HL-60/S4 treated with phorbol 12-myristate 13-acetate at 8.2 ng/mL for 4 days and 3 days (cell line): ENCODE data around the gene RNASEH1.
"Not testable (repeated sequence)": the region's sequence is repeated elsewhere in the genome, so short reads cannot be mapped to it uniquely, and the experiment has no call there.

Experiments used
- in situ Hi-C: fragments of 300-500 bp; cut with MboI; formaldehyde crosslinking; loops from 2 replicates; pipeline ENCODE4 v1.15.0; 2022; ENCODE audit warnings: low sequenced_read_pairs

RNASEH1 gene

DNA sequence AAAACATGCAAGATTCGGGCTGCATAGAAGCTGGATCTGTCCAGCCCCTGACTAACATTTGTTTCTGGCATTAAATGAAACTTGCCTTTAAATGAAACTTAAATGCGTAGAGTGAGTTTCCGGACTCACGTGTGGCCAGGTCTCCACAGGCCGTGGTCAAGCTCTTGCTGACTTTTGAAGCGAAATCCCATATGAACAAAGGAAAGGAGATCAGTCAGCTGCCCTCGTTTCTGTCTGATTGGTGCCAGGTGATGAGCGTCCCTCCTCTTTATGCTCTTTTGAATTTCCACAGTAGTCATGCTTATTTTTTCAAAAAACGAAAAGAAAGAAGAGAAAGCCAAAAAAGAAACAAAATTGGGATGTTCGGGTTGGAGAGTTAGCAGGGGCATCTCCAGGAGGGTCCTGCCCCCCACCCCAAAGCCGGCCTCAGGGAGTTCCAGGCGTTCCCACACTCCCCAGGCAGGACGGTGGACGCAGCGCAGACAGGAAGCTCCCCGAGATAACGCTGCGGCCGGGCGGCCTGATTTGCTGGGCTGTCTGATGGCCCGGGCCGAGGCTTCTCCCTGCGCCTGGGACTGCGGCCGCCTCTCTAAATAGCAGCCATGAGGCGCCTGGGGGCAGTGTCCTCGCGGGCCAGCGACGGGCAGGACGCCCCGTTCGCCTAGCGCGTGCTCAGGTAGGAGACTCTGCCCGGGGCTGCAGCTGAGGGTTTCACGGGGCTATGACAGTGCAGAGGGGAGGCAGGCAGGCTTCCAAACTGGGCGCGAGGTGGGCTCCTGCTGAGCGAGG is 36.6 kb upstream of the RNASEH1 start, which contains the start of gene COLEC11:
COLEC11 (plus strand) TSS at position 620 of the 789 bp plus-strand sequence. CDS start 9,229 bp downstream, outside the sequence.
- in situ Hi-C loops = no loop called here

DNA sequence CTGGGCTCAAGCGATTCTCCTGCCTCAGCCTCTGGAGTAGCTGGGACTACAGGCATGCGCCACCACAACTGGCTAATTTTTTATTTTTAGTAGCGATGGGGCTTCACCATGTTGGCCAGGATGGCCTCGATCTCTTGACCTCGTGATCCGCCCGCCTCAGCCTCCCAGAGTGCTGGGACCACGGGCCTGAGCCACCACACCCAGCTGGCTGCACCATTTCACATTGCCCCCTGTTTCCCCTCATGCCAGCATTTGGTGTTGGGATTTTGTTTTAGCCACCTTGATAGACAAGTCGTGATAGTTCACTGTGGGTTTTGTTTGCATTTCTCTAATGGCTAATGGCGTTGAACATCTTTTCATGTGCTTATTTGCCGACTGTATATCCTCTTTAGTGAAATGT is 31.0 kb upstream of the RNASEH1 start:
- in situ Hi-C loops = no loop called here

DNA sequence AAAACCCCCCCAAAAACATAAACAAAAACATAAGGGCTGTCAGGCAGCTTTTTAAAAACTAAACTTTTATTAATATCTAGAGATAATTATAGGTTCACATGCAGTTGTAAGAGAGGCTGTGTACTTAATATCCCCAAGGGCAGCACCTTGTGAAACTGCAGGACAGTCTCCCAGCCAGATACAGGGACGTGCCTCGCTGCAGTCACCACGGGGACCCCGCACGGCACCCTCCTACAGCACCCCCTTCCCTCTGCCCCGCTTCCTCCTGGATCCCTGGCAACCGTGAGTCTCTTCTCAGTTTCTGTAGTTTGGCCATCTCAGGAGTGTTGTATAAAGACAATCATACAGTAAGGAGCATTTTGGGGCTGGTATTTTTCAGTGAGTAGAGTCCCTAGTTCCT is 30.0 kb upstream of the RNASEH1 start:
- in situ Hi-C loops = no loop called here

DNA sequence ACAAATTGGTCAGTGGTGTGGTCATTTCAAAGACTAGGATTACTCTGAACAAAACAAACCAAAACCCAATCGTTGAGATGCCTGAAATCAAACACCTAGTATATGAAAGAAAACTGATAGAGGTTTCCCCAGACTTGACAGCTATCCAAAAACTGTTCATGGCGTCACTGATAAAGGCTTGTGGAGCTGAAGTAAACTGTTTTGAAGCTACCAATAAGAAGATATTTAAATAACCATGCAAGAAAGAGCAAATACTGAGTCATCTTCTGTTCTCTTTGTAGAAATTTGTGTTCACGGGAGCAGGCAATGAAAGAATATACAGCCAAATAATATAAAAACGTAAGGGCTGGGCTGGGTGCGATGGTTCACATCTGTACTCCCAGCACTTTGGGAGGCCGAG is 29.3 kb upstream of the RNASEH1 start:
- in situ Hi-C loops = no loop called here

DNA sequence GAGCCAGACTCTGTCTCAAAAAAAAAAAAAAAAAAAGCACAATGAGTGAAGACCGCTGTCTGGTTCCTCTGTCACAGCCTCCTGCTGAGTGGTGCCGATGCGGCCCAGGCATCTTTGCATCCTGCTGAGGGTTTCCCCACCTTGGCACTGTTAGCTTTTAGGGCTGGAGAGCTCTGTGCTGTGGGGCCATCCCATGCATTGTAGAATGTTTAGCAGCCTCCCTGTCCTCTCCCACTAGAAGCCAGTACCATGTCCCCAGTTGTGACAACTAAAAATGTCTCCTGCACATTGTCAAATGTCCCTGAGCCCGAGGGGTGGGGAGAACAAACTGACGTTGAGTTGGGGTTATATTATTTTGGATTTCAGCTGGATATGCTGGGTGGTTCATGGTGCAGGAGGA is 28.9 kb upstream of the RNASEH1 start:
- in situ Hi-C loops = no loop called here

DNA sequence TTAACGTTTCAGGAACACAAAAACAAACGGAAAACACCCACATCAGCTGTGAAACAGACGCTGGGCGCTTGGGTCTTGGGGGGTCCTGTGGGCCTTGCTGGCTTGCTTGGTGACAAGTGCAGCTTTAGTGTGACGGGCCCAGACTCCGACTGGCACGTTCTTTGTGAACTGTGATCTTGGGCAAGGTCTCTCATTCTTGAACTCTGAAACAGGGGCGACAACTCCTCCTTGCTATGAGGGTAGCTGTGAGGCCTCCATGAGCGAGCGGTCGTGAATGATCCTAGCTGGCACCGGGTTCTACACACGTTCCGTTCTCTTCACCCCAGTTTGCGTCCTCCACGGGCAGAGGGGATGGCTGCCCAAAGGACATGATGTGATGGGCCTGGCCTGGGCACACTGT is 28.1 kb upstream of the RNASEH1 start:
- in situ Hi-C loops = no loop called here

DNA sequence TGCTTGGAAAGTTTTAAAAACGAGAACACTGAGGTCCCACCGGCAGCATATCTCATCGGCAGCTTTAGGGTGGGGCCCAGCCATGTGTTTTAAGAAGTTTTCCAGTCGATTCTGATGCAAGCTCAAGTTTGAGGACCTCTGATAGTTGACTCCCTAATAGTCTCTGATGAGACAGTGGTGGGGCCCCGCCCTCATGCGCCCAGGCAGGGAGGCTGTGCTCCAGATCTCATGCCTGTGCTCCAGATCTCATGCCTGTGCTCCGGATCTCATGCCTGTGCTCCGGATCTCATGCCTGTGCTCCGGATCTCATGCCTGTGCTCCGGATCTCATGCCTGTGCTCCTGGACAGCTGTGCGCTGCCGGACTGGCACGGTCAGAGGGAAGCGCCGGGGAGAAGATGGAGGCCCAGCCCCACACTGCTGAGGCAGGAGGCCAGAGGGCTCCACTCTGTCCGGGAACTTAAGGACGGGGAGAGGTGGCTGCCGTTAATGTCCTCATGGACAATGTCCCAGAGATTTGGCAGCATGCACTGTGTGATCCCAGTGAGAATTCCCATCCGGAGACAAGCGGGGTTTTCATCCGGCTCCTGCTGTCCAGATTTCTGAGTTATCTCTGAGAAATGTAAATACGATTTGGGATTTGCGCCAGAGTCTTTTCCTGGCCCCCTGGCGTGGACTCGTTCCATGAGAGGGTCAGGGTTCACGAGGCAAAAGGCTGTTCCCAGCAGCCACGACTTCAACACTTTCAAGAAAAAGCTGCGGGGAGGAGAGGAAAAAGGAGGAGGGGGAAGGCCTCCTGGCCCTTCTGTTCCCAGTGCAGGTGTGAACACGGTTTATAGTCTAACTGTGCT is 27.4 kb upstream of the RNASEH1 start:
- in situ Hi-C loops = no loop called here

DNA sequence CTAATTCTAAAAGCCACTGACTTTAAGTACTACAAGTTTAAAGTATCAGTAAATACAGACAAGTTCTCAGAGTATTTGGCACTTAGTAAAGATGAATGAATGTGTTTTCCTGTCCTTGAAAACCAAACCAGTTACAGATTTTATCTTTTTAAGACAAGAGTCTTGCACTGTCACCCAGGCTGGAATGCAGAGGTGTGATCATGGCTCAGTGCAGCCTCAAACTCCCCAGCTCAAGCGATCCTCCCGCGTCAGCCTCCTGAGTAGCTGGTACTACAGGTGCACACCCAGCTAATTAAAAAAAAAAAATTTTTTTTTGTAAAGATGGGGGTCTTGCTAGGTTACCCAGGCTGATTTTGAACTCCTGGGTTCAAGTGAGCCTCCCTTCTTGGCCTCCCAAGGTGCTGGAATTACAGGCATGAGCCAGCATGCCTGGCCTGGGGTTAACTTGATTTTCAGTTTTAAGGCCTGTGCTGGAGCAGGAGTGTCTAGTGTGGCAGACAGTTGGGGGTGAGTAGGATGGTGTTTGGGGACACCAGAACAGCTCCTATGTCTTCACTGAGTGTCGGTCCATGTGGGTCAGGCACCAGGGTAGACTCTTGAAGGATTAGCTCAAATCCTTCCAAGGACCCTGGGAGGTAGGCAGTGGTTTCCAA is 26.6 kb upstream of the RNASEH1 start:
- in situ Hi-C loops = no loop called here

DNA sequence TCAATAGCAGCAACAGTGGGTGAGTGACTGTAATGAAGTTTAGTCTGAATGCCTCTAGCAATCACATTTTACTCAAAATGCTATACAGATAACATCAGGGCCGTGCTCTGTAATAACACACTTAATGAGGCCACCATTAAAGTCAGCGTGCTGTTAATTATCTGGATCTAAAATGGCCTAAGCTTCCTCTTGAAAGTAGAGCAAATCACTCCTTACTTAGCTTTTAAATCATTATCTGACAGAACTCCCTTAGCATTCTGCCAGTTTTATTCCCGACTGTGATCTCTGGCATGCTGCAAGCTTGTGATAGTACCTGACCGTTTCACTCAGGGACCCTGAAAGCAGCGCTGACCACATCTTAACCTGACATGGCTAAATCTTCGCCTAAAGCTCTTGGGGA is 25.9 kb upstream of the RNASEH1 start:
- in situ Hi-C loops = no loop called here

DNA sequence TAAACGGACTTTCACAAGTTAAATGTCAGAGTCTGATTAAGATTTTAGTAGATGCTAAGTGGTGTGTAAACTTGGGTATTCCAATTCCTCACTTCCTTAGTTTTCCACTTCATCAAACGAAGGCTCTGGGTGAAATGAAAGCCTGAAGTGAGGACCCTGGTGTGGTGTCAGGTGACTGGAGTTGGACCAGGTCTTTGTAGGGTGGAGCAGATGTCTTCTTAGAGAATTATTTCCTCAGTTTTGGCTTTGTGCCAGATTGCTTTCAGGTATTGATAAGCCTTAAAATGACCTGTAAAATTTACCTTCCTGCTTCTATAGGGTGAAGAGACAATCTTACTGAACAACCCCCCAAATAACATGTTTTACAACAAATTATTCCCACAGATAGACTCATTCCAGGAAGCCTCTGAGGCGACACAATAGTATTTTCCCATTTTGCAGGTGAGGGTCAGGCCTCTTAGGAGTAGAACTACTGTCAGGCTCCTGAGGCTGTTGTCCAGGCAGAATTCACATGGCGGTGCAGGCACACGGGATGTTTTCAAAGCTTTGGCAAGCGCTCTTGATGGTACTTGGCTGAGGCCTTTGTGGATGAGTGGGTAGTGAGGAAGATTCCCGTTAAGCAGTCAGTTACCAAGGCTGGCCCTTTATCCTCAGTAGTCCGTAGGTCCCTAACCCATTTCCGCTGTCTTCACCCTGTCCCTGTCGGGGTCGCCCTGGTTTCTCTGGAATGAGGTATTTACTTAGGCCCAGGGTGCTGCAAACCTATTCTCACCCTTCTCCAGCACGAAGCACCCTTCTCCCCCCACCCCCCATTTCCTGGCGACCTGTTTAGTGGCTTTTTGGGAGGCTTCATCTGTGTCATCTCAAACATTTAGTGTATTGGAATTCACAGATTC is 23.5 kb upstream of the RNASEH1 start:
- in situ Hi-C loops = no loop called here

DNA sequence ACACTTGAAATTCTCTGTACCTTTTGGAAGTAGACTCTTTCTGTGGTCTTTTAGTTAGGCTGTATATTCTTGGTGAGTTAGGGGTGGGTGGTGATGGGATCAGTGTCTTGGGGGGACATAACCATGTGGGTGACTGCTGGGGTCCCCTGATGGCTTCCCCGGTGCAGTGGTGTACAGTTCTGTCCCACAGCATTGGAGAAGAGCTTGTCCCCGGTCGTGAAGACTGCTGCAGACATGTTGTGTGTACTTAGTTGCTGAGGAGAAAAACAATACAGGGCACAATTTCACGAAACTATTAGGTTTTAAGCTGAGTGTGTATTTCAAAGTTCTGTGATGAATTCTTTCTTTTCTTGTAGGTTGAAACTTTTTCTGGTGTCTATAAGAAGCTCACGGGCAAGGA is 22.3 kb upstream of the RNASEH1 start:
- in situ Hi-C loops = no loop called here

DNA sequence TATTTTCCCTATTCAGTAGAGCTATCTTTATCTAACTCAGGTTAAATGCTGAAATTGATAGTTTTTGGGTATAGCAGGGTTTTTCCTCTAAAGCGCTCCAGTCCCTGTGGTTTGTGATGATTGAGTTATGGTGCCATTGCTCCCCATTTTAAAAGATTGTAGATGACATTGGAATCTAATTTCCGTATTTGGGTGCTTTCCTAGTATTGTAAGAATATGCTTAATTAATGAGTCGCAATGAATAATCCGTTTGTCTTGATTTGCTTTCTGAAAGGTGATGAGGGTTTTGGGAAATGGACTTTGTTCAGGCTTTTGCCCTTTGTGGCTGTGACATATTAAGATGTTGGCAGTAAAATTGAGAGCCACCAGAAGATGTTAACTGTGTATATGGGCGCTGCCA is 20.9 kb upstream of the RNASEH1 start:
- in situ Hi-C loops = no loop called here

DNA sequence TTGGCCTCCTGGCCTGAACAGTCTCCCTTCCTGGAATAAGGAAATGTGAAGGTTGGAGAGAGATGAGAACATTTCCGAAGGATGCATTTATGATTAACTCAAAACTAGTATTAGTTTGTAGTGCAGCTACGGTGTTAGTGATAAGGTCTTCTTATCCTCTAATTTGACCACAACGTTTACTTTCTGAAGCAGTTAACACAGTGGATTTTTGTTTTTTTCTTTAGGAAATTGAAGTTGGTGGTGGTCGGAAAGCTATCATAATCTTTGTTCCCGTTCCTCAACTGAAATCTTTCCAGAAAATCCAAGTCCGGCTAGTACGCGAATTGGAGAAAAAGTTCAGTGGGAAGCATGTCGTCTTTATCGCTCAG is 18.1 kb upstream of the RNASEH1 start:
- in situ Hi-C loops = not testable (repeated sequence)

DNA sequence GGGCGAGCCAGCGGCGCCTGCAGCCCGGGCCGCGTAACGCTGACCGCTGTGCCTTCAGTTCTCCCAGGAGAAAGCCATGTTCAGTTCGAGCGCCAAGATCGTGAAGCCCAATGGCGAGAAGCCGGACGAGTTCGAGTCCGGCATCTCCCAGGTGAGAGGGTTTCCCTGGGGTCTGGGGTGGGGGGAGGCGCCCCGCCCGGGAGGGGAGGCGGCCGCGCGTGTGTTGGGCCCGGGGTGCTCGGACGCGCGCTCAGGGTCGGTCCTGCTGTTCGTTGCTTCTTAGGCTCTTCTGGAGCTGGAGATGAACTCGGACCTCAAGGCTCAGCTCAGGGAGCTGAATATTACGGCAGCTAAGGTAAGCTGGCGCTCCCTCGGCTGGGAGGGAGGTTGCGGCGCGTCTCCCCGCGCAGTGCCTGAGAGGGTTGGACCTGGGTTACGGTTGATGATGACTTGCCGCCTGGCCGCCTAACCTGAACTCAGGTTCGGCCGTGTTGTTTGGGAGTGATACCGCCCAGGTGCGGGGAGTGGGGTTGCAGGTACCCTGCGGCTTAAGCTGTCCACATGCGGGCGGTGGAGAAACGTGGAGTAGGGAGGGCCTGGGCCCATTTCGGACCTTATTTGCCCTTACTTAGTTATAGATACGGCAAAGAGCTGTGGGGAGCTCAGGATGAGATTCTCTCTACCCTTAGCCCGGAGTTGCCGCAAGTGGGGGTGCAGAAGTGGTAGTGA is 17.6 kb upstream of the RNASEH1 start:
- in situ Hi-C loops = no loop called here

DNA sequence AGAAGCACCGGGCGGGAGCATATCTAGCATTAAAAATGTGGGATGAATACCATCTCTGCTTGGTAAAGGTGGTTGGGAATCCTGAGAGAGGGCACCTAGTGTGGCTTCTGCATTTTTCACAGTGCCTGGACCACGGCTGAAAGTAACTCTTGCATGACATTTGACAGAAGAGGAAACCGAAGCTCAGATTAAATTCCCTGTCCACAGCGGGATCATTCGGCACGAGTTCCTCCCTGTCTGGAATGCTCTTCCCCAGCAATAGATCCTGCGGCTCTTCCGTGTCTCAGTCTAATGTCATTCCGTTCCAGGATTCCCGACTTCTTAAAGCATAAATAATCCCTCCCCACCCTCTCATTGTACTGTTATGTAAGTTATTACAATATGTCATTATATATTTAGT is 16.0 kb upstream of the RNASEH1 start:
- in situ Hi-C loops = no loop called here

DNA sequence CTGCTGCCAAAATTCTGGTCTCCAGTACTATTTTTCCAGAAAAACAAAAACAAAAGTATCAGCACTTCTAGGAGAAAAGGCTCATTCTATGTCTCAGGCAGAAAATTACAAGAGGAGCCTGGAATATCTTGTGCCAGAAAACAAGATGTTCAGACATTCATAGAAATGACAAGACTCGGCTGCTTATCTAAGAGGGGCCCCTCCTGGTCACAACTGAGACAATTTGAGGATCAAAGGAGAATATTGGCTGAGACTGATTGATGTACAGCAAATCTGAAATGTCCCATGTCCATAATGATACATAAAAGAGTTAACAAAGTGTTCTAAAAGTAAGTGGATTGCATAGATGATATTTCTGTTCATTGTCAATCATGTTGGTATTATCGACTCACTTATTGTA is 14.5 kb upstream of the RNASEH1 start:
- in situ Hi-C loops = no loop called here

DNA sequence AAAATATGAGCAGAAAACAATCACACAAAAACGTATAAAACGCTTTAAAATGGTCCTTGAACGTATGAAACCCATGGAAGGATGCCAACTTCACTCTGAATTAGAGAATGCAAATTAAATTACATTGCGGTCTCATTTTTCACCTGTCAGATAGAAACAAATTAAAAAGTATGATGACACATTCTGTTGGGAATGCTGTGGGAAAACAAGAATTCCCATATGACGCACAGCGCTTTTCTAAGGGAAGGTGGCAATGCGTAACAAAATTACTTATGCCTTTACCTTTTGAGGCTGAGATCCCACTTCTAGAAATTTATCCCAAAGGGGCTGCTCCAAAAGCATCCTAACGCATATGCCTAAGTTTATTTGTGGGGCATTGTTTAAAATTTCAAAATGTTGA is 13.2 kb upstream of the RNASEH1 start:
- in situ Hi-C loops = no loop called here

DNA sequence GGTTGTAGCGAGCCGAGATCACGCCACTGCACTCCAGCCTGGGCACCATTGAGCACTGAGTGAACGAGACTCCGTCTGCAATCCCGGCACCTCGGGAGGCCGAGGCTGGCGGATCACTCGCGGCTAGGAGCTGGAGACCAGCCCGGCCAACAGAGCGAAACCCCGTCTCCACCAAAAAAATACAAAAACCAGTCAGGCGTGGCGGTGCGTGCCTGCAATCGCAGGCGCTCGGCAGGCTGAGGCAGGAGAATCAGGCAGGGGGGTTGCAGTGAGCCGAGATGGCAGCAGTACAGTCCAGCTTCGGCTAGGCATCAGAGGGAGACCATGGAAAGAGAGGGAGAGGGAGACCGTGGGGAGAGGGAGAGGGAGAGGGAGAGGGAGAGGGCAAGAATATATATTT is 11.5 kb upstream of the RNASEH1 start:
- in situ Hi-C loops = not testable (repeated sequence)

DNA sequence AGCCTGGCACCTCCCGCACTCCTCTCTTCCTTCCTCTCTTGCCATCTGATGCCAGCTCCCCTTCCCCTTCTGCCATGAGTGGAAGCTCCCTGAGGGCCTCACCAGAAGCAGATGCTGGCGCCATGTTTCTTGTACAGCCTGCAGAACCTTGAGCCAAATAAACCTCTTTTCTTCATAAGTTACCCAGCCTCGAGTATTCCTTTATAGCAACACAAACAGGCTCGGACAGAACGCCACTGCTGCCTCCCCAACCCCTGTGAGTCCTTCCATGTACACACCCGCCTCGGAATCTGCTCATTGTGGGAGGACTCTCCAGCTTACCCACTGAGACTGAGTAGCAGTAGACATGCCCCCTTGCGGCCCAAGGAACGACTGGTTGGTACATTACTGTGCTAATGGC is 8.7 kb upstream of the RNASEH1 start:
- in situ Hi-C loops = no loop called here

DNA sequence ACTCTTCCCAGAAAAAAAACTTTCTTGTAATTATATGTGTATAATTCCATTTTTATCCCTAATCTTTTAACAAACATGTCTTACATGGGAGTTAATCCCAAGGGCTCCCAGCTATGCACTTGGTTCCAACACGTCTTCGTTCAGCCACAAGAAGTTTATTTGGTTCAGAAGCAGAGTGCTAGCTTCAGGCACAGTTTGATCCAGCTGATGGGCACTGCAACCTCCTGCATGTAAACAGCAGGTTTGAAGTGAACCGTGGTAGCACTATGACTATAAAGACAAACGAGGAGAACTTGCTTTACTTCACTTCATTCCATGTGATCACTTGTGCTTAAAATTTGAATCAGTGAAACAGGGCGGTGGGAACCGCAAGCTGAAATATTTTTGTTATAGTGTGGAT is 7.0 kb upstream of the RNASEH1 start:
- in situ Hi-C loops = no loop called here
